Measurements from ENCODE around the gene NEK4. TPM values are rescaled to one million over a fixed set of nuclear protein-coding genes. Genes with fewer than 3 reads are reported as not detected.
"Not testable (repeated sequence)": the region's sequence is repeated elsewhere in the genome, so short reads cannot be mapped to it uniquely, and the experiment has no call there.

Gene NEK4
- total RNA-seq, 1 donor: 28.2 TPM

DNA sequence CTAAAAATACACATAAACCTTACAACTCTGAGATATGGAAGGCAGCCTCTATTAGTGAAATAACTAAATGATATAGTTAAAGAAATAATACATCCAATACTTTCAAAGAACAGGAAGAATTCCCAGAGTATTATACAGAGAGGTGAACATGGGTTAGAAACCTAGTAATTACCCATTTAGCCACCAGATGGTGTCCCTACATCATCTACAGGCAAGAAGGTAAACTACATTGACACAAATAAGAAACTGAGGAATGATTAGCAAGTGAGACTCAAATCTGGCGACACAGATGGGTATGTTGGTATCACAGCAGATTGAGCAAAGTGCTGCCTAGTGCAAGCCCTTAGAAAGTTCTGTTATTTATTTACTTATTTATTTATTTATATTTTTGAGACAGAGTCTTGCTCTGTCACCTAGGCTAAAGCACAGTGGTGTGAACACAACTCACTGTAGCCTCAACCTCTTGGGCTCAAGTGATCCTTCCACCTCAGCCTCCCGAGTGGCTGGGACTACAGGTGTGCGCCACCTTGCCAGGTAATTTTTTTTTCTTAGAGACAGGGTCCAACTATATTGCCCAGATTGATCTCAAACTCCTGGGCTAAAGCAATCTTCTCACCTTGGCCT lies 28.2 kb downstream of the NEK4 start:
- TF ChIP-seq, protein P1, sequence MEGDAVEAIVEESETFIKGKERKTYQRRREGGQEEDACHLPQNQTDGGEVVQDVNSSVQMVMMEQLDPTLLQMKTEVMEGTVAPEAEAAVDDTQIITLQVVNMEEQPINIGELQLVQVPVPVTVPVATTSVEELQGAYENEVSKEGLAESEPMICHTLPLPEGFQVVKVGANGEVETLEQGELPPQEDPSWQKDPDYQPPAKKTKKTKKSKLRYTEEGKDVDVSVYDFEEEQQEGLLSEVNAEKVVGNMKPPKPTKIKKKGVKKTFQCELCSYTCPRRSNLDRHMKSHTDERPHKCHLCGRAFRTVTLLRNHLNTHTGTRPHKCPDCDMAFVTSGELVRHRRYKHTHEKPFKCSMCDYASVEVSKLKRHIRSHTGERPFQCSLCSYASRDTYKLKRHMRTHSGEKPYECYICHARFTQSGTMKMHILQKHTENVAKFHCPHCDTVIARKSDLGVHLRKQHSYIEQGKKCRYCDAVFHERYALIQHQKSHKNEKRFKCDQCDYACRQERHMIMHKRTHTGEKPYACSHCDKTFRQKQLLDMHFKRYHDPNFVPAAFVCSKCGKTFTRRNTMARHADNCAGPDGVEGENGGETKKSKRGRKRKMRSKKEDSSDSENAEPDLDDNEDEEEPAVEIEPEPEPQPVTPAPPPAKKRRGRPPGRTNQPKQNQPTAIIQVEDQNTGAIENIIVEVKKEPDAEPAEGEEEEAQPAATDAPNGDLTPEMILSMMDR (IDR thresholded peaks at IDR 0.05; ENCODE audit: insufficient read depth, low read length): peak; percentile 65
- H3K4me3 ChIP-seq (ENCODE audit: low read depth, low read length): no peak overlapping the region
- DNase-seq (ENCODE audit: low read depth): peak; percentile 60

DNA sequence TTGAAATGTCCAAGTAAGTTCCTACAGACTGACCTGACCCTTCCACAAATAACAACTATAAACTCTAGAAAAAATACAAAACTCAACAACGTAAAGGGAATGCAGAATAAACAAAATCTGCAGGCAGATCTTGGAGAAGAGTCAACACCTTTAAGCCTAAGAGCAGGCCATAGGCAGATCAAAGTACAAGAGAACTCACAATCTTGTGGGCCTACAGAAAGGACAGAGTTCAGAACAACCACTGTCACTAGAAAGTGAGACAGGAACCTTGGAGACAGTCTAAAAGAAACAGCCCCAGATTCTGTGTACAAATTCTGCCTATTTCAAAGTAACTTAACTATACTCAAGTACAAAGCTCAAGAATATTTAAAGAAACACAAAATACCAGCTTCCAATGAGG lies 31.0 kb downstream of the NEK4 start:
- DNase-seq (ENCODE audit: low read depth): no peak
- no peak overlapping the region for H3K4me3 ChIP-seq (ENCODE audit: low read depth, low read length)
- TF ChIP-seq, protein P1 (IDR thresholded peaks at IDR 0.05; ENCODE audit: insufficient read depth, low read length): no peak

GRCh38 chr3:52733256-52733891 lies 37.4 kb downstream of the NEK4 start:
- no peak overlapping the region for H3K4me3 ChIP-seq (ENCODE audit: low read depth, low read length)
- TF ChIP-seq, protein P1 (IDR thresholded peaks at IDR 0.05; ENCODE audit: insufficient read depth, low read length): no peak
- DNase-seq (ENCODE audit: low read depth): no peak

- TF ChIP-seq, protein P1 (IDR thresholded peaks at IDR 0.05; ENCODE audit: insufficient read depth, low read length): no peak
- DNase-seq (ENCODE audit: low read depth): no peak
- H3K4me3 ChIP-seq (ENCODE audit: low read depth, low read length): no peak overlapping the region
These were observed 39.1 kb downstream of the NEK4 start for GRCh38 chr3:52731590-52731989.

DNA sequence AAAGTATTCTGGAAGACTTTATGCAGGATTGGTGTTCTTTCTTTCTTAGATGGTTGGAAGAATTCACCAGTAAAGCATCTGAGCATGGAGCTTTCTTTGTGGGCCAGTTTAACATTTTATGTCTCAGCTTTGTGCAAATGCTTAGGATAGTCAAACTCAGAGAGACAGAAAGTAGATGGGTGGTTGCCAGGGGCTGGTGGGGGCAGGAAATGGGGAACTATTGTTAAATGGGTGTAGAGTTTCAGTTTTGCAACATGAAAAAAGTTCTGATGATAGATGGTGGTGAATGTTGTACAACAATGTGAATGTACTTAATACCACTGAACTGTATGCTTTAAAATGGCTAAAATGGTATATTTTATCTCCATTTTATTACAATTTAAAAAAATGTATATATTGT lies 40.1 kb downstream of the NEK4 start:
- TF ChIP-seq, protein P1 (IDR thresholded peaks at IDR 0.05; ENCODE audit: insufficient read depth, low read length): no peak
- peak; percentile 20 for DNase-seq (ENCODE audit: low read depth)
- no peak overlapping the region for H3K4me3 ChIP-seq (ENCODE audit: low read depth, low read length)

DNA sequence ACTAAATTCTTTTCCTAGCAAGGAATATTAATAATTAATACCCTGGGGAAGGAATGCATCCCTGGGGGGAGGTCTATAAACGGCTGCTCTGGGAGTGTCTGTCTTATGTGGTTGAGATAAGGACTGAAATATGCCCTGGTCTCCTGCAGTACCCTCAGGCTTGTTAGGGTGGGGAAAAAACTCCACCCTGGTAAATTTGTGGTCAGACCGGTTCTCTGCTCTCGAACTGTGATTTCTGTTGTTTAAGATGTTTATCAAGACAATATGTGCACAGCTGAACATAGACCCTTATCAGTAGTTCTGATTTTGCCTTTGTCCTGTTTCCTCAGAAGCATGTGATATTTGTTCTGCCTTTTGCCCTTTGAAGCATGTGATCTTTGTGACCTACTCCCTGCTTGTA lies 42.0 kb downstream of the NEK4 start:
- DNase-seq (ENCODE audit: low read depth); H3K4me3 ChIP-seq (ENCODE audit: low read depth, low read length): not testable (repeated sequence)

DNA sequence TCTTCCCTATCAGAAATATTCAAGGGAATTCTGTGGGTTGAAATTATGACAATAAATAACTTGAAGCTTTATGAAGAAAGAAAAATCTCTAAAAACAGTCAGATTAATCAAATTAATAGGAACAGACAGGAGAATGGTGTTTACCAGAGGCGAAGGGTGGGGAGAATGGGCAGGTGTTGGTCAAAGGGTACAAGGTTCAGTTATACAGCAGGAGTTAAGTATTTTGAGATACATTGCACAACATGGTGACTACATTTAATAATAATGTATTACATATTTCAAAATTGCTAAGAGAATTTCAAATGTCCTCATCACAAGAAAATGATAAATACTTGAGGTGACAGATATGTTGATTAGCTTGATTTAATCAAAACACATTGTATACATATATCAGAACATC lies 46.2 kb downstream of the NEK4 start:
- no peak overlapping the region for H3K4me3 ChIP-seq (ENCODE audit: low read depth, low read length)
- TF ChIP-seq, protein P1 (IDR thresholded peaks at IDR 0.05; ENCODE audit: insufficient read depth, low read length): no peak
- no peak for DNase-seq (ENCODE audit: low read depth)
